SK-N-SH (cell line): ENCODE results near the gene MACO1. TPM values are rescaled to one million over a fixed set of nuclear protein-coding genes. Genes with fewer than 3 reads are reported as not detected.

Experiments used
- CTCF ChIA-PET: fragments of 300-600, 350-600 bp; formaldehyde crosslinking; extraction: SDS; loops from one replicate; lab custom pipeline; 2021; lab: Yijun Ruan, JAX
- POLR2A ChIA-PET: fragments of 350-600 bp; sonication (Branson Sonifier 250); formaldehyde crosslinking; extraction: SDS; loops from one replicate; lab custom pipeline; 2020; ENCODE audit warnings: antibody characterized with exemption, inconsistent platforms; lab: Yijun Ruan, JAX
- DNase-seq: peaks from one replicate; pipeline ENCODE4 v3.0.0; 2012
- H2AFZ ChIP-seq: fragments of 200-600 bp; sonication (generic); 2 replicates; pipeline ENCODE4 v1.8.1; 2016; ENCODE audit warnings: antibody characterized with exemption, mild to moderate bottlenecking, low read depth
- H3F3A ChIP-seq: fragments of 200-600 bp; sonication (generic); replicated peaks from 2 replicates; pipeline ENCODE3; 2016; ENCODE audit warnings: antibody characterized with exemption, mild to moderate bottlenecking; ENCODE audit not compliant: insufficient read depth
- H3K27ac ChIP-seq, 2 experiments: fragments of 200-500 bp in 1 of 2; fragments of 200-600 bp in 1 of 2; sonication (Bioruptor generic) in 1 of 2; sonication (generic), shearing (Covaris generic) in 1 of 2; 2 replicates each; pipeline versions ENCODE4 v1.5.1 to v1.6.1; 2014 to 2016; ENCODE audit warnings: low read depth in 2 of 2, inconsistent platforms in 1 of 2, low read length in 1 of 2, mild to moderate bottlenecking in 1 of 2, mixed read lengths in 1 of 2
- H3K27me3 ChIP-seq: fragments of 200-600 bp; sonication (generic), shearing (Covaris generic); 2 replicates; pipeline ENCODE4 v1.6.1; 2016; ENCODE audit warnings: mixed run types; ENCODE audit not compliant: insufficient read depth
- H3K36me3 ChIP-seq, 2 experiments: fragments of 200-500 bp in 1 of 2; fragments of 200-600 bp in 1 of 2; sonication (Bioruptor generic) in 1 of 2; sonication (generic) in 1 of 2; replicated peaks in 1 of 2; 2 replicates each; pipeline versions ENCODE3 to v1.5.1; 2014 to 2016; ENCODE audit warnings: low read length in 1 of 2, mild to moderate bottlenecking in 1 of 2; ENCODE audit not compliant: insufficient read depth in 2 of 2, control insufficient read depth in 1 of 2
- H3K4me1 ChIP-seq, 2 experiments: fragments of 200-500 bp in 1 of 2; fragments of 200-600 bp in 1 of 2; sonication (Bioruptor generic) in 1 of 2; sonication (generic), shearing (Covaris generic) in 1 of 2; 2 replicates each; pipeline versions ENCODE4 v1.5.1 to v1.6.1; 2014 to 2016; ENCODE audit warnings: low read depth in 1 of 2, low read length in 1 of 2, mixed run types in 1 of 2; ENCODE audit not compliant: insufficient read depth in 2 of 2, control insufficient read depth in 1 of 2
- H3K4me2 ChIP-seq: fragments of 200-600 bp; sonication (generic), shearing (Covaris generic); 2 replicates; pipeline ENCODE4 v1.6.1; 2017; ENCODE audit warnings: mixed run types
- H3K4me3 ChIP-seq, 2 experiments: fragments of 200-500 bp in 1 of 2; fragments of 200-600 bp in 1 of 2; sonication (Bioruptor generic) in 1 of 2; sonication (generic), shearing (Covaris generic) in 1 of 2; 2 replicates each; pipeline versions ENCODE4 v1.5.1 to v1.8.1; 2014 to 2016; ENCODE audit warnings: low read depth in 2 of 2, inconsistent platforms in 1 of 2, low read length in 1 of 2, mild to moderate bottlenecking in 1 of 2, mixed read lengths in 1 of 2, moderate library complexity in 1 of 2
- H3K79me2 ChIP-seq: fragments of 200-600 bp; sonication (generic); 2 replicates; pipeline ENCODE4 v1.8.1; 2017; ENCODE audit warnings: mild to moderate bottlenecking; ENCODE audit not compliant: insufficient read depth
- H3K9ac ChIP-seq: fragments of 200-600 bp; sonication (generic); 2 replicates; pipeline ENCODE4 v1.6.1; 2017; ENCODE audit warnings: mixed run types
- H3K9me2 ChIP-seq: fragments of 200-600 bp; sonication (generic); 2 replicates; pipeline ENCODE4 v1.6.1; 2017; ENCODE audit warnings: mixed run types
- H3K9me3 ChIP-seq: fragments of 200-600 bp; sonication (generic); 2 replicates; pipeline ENCODE4 v1.6.1; 2017; ENCODE audit warnings: mixed run types, mild to moderate bottlenecking, moderate library complexity
- H4K20me1 ChIP-seq: fragments of 200-600 bp; sonication (generic); 2 replicates; pipeline ENCODE4 v1.6.1; 2017; ENCODE audit warnings: mild to moderate bottlenecking, mixed run types; ENCODE audit not compliant: insufficient read depth
- EZH2phosphoT487 ChIP-seq: fragments of 200-600 bp; sonication (generic); IDR thresholded peaks from 2 replicates; pipeline ENCODE4 v1.6.1; 2017; ENCODE audit warnings: low read depth, mixed run types, mild to moderate bottlenecking, antibody characterized with exemption, moderate library complexity, borderline replicate concordance
- FOXJ3 ChIP-seq: sonication (generic); formaldehyde crosslinking; IDR thresholded peaks from 2 replicates; pipeline ENCODE4 v1.5.1; 2020; ENCODE audit warnings: mild to moderate bottlenecking, missing genetic modification reagents
- JUND ChIP-seq: IDR thresholded peaks from 2 replicates; pipeline ENCODE4 v1.4.0; 2012
- RCOR1 ChIP-seq: fragments of 150-350 bp; IDR thresholded peaks from 2 replicates; pipeline ENCODE4 v1.6.1; 2017; ENCODE audit warnings: antibody characterized with exemption, low read length
- SIN3A ChIP-seq: IDR thresholded peaks from 2 replicates; pipeline ENCODE4 v1.6.1; 2012; ENCODE audit warnings: low read depth, mild to moderate bottlenecking, low read length, moderate library complexity, borderline replicate concordance
- WGBS: methylation state at CpG from one replicate; pipeline ENCODE4 v1.1.6; 2017; ENCODE audit warnings: low lambda C conversion rate; 5-methylcytosine and 5-hydroxymethylcytosine counted together
- polyA plus RNA-seq, 3 experiments: library from polyadenylated mRNA; depleted of rRNA; stranded (reverse); fragments of >200 nt; gene quantifications; 2 replicates each; pipeline ENCODE4 v1.2.3, GENCODE V29; 2012
- TF ChIP-seq, protein P1 (sequence below): IDR thresholded peaks from 2 replicates; pipeline ENCODE4 v1.4.0; 2012; ENCODE audit warnings: low read depth, borderline replicate concordance
- TF ChIP-seq, protein P2 (sequence below): IDR thresholded peaks from 2 replicates; pipeline ENCODE4 v1.6.1; 2012; ENCODE audit warnings: mild to moderate bottlenecking, low read depth, low read length, moderate library complexity

The MACO1 gene
- polyA plus RNA-seq, 1 of the 3 experiments (the other 2 are of a cell fraction): 6.9 TPM

DNA sequence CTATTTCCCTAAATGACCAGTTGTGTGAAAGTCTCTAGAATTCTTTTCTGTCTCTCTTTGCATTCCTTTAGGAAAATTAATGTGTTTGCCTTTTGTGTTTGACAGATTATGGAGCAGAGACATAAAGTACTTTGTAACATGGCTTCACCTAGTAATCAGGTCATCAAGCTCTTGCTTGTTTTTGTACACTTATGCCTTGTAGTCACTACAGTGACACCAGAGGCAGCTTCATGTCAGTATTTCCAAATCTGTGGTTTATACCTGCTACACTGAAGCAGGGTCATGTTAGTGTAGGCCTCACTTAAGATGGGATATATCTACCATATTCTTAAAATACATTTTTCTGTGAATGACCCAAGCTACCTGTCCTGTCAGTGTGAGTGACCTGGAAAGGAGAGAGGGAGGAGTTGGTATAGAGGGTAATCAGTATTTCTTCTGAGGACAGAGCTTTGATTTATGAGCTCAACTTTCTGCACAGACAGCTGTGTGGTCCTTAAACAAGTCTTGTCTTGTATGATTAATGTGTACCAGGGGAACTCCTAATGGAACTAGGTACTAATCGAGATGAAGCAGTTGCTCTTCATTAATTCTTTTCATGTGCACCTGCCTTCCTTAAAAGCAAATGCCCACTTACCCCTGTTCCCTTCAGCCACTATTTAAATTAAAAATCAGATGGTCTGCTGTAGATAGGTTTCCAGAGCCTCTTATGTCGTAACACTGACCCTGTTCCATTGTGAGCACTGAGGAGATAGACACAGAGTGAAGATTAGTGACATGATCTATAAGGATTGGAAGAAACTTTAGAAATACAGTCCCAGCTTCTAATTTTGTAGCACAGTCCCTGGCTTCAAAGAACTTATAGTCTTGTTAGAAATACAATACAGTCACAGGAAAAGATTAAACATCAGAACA lies 45.7 kb downstream of the MACO1 start:
- H3K36me3 ChIP-seq: peaks cover 0 to 15% of the 10 kb centered on the region in 2 experiments
- no peak for DNase-seq
- no peaks in the 10 kb centered on the region for H3F3A ChIP-seq
- ChIA-PET POLR2A (no interaction called here), CTCF (interaction anchor here (0.6 to 1.5 kb wide), 8 partner anchors 10 to 839 kb away, joined by 3 to 6 read pairs (median 3); no protein-coding TSS in a partner anchor)
- H3K9me2 ChIP-seq: no peaks in the 10 kb centered on the region
- no peak overlapping the region for H3K4me3 ChIP-seq
- H3K4me1 ChIP-seq: peaks cover 0 to 12% of the 10 kb centered on the region in 2 experiments; a peak in 3 of 4 replicates
- no peak overlapping the region for H3K9ac ChIP-seq
- H3K9me3 ChIP-seq: no peaks in the 10 kb centered on the region
- peaks cover 88% of the 10 kb centered on the region for H3K79me2 ChIP-seq
- WGBS: 97% methylated on average over 2 of the region's 2 CpGs
- peaks cover 3% of the 10 kb centered on the region; the same call in 1 of the 2 replicates for H4K20me1 ChIP-seq
- no peaks in the 10 kb centered on the region for H3K27me3 ChIP-seq
- peak overlapping the region in 1 of 2 experiments; percentile 22; a peak in 2 of 4 replicates for H3K27ac ChIP-seq
- no peak overlapping the region for H3K4me2 ChIP-seq
- no peak overlapping the region for H2AFZ ChIP-seq
- no peak for TF ChIP-seq SIN3A
- TF ChIP-seq, protein P1, sequence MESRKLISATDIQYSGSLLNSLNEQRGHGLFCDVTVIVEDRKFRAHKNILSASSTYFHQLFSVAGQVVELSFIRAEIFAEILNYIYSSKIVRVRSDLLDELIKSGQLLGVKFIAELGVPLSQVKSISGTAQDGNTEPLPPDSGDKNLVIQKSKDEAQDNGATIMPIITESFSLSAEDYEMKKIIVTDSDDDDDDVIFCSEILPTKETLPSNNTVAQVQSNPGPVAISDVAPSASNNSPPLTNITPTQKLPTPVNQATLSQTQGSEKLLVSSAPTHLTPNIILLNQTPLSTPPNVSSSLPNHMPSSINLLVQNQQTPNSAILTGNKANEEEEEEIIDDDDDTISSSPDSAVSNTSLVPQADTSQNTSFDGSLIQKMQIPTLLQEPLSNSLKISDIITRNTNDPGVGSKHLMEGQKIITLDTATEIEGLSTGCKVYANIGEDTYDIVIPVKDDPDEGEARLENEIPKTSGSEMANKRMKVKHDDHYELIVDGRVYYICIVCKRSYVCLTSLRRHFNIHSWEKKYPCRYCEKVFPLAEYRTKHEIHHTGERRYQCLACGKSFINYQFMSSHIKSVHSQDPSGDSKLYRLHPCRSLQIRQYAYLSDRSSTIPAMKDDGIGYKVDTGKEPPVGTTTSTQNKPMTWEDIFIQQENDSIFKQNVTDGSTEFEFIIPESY: no peak
- no peak for TF ChIP-seq RCOR1
- TF ChIP-seq JUND: no peak
- TF ChIP-seq EZH2phosphoT487: no peak
- TF ChIP-seq FOXJ3 (CRISPR knock-in tag): no peak
- TF ChIP-seq, protein P2, sequence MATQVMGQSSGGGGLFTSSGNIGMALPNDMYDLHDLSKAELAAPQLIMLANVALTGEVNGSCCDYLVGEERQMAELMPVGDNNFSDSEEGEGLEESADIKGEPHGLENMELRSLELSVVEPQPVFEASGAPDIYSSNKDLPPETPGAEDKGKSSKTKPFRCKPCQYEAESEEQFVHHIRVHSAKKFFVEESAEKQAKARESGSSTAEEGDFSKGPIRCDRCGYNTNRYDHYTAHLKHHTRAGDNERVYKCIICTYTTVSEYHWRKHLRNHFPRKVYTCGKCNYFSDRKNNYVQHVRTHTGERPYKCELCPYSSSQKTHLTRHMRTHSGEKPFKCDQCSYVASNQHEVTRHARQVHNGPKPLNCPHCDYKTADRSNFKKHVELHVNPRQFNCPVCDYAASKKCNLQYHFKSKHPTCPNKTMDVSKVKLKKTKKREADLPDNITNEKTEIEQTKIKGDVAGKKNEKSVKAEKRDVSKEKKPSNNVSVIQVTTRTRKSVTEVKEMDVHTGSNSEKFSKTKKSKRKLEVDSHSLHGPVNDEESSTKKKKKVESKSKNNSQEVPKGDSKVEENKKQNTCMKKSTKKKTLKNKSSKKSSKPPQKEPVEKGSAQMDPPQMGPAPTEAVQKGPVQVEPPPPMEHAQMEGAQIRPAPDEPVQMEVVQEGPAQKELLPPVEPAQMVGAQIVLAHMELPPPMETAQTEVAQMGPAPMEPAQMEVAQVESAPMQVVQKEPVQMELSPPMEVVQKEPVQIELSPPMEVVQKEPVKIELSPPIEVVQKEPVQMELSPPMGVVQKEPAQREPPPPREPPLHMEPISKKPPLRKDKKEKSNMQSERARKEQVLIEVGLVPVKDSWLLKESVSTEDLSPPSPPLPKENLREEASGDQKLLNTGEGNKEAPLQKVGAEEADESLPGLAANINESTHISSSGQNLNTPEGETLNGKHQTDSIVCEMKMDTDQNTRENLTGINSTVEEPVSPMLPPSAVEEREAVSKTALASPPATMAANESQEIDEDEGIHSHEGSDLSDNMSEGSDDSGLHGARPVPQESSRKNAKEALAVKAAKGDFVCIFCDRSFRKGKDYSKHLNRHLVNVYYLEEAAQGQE: no peak
- TF ChIP-seq, all 33 proteins: peak for 0
